ENCODE data around the gene OARD1.

Gene OARD1

DNA sequence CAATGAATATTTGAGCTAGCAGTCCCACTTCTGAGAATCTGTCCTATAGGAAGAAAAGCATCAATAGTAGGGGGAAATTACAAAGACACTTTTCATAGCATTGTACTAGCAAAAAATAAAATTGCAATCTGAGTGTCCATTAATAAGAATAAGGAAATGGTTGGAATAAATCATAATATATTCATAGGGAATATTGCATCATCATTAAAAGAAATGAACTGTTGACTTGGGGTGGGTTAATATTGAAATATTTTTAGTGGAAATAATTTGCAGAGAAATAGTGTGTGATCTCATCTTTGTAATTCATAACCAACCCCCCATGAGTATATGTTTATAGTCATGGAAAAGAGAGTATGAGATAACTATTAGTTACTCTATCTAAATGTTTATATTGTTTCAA, 13.0 kb upstream of the OARD1 start:
- TF ChIP-seq, protein P1, sequence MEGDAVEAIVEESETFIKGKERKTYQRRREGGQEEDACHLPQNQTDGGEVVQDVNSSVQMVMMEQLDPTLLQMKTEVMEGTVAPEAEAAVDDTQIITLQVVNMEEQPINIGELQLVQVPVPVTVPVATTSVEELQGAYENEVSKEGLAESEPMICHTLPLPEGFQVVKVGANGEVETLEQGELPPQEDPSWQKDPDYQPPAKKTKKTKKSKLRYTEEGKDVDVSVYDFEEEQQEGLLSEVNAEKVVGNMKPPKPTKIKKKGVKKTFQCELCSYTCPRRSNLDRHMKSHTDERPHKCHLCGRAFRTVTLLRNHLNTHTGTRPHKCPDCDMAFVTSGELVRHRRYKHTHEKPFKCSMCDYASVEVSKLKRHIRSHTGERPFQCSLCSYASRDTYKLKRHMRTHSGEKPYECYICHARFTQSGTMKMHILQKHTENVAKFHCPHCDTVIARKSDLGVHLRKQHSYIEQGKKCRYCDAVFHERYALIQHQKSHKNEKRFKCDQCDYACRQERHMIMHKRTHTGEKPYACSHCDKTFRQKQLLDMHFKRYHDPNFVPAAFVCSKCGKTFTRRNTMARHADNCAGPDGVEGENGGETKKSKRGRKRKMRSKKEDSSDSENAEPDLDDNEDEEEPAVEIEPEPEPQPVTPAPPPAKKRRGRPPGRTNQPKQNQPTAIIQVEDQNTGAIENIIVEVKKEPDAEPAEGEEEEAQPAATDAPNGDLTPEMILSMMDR (IDR thresholded peaks at IDR 0.05; ENCODE audit: low read depth, low read length): no peak
- no peak overlapping the region for H3K4me3 ChIP-seq (replicated peaks in 1 of 2; ENCODE audit: low read depth in 2 of 2, low read length in 2 of 2)
- DNase-seq (ENCODE audit: low read depth in 2 of 2): no peak

DNA sequence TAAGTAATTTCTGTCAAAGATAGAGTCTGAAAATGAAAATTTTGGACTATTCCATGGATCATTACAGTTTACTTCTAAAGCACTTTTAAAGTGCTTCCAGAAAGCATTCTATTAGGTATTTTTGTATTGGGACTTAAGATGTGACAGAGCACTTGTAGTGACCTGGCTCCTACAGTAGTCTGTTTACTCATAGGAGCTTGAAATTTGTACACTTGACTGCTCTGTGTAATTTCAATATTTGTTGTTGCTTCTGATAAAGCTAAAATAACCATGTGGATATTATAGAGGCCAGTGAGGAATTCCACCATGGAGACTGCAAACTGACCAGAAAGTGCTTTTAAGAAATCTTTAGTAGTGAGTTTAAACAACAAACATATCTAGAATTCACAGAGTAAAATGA, 10.9 kb upstream of the OARD1 start:
- TF ChIP-seq, protein P1 (IDR thresholded peaks at IDR 0.05; ENCODE audit: low read depth, low read length): no peak
- H3K4me3 ChIP-seq (replicated peaks in 1 of 2; ENCODE audit: low read depth in 2 of 2, low read length in 2 of 2): no peak overlapping the region
- DNase-seq (ENCODE audit: low read depth in 2 of 2): no peak

DNA sequence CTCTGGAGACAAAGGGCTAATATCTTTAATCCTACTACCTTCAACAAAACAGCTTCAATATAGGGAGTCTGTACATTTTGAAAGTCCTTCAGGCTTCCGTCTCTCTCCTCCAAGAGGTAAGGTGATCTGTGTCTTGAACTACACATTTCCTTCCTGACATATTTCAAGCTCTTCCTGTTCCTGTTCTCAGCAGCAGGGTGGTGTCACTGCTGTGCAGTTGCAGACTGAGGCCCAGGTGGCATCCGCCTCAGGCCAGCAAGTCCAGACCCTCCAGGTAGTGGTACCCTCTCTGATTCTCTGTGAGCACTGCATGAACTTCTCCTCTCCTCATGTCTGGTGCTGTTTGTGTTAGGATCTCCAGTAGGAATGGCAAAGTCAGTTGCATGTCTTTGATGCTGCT, 8.5 kb upstream of the OARD1 start:
- no peak for DNase-seq (ENCODE audit: low read depth in 2 of 2)
- TF ChIP-seq, protein P1 (IDR thresholded peaks at IDR 0.05; ENCODE audit: low read depth, low read length): no peak
- H3K4me3 ChIP-seq (replicated peaks in 1 of 2; ENCODE audit: low read depth in 2 of 2, low read length in 2 of 2): no peak overlapping the region

DNA sequence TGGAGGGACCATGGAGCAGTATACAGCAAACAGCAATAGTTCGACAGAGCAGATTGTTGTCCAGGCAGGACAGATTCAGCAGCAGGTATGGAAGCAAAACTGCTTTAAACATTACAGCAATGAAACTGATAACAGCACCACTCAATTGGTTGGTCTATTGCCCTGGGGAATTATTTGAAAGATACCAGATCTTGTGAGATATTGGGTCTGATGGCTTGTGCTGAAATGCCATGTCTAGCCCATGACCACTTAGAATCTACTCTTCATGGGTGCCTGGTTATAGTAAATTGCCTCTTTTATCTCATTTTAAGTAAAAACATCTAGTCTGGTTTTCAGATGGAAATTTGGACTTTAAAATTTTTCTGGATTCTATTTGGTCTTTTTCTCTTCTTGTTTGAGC, 6.9 kb upstream of the OARD1 start:
- DNase-seq (ENCODE audit: low read depth in 2 of 2): no peak
- no peak overlapping the region for H3K4me3 ChIP-seq (replicated peaks in 1 of 2; ENCODE audit: low read depth in 2 of 2, low read length in 2 of 2)
- TF ChIP-seq, protein P1 (IDR thresholded peaks at IDR 0.05; ENCODE audit: low read depth, low read length): no peak

DNA sequence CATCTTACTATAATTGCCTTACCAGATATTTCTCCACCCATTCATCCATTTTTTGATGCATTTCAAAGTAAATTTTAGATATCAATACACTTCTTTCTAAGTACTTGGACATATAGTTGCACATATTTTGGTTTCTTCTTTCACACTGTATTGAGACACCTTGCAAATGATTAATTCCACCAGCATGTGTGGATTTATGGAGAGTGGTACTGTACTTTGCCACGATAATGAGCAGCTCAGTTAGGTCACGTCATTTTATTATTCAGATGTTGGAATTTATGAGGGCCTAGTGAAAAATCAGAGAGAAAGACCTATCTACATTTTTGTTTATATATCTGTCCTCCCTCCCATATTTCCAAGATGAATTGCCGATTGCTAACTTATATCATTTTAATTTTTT, 5.9 kb upstream of the OARD1 start:
- no peak for DNase-seq (ENCODE audit: low read depth in 2 of 2)
- TF ChIP-seq, protein P1 (IDR thresholded peaks at IDR 0.05; ENCODE audit: low read depth, low read length): no peak

DNA sequence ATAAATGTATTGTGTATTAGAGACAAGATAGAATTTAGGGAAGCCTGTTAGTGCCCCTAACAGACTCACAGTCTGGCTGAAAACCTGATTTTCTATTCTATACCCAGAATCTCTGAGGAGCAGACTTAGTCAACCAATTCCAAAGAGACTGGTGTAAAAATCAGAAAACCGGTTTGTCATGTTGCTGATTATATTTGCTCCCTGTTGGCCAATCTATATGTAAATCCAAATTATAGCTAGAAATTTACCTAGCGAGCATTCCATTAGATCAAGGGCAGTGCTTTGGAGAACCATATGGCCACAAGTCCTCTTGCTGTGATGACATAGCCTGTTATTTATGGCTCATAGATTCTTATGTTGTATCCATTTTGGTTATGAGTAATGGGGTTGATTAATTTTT, 5.4 kb upstream of the OARD1 start:
- DNase-seq (ENCODE audit: low read depth in 2 of 2): no peak
- TF ChIP-seq, protein P1 (IDR thresholded peaks at IDR 0.05; ENCODE audit: low read depth, low read length): no peak
- no peak overlapping the region for H3K4me3 ChIP-seq (replicated peaks in 1 of 2; ENCODE audit: low read depth in 2 of 2, low read length in 2 of 2)

More for the DNA sequence above, 5.9 kb upstream of the OARD1 start:
- H3K4me3 ChIP-seq (replicated peaks in 1 of 2; ENCODE audit: low read depth in 2 of 2, low read length in 2 of 2): no peak overlapping the region

Data from cardiac fibroblast (primary cell).